Loucy (cell line): ENCODE data around the gene IQGAP3.

ENCODE experiments used
- CTCF ChIP-seq: fragments of 200-600 bp; sonication (generic); conservative IDR thresholded peaks from 2 replicates; pipeline ENCODE4 v1.5.1; 2014; ENCODE audit warnings: mild to moderate bottlenecking, antibody characterized with exemption, low read length
- EZH2phosphoT487 ChIP-seq: fragments of 200-600 bp; IDR thresholded peaks from 2 replicates; pipeline ENCODE4 v1.6.1; 2018; ENCODE audit warnings: antibody characterized with exemption, mild to moderate bottlenecking, moderate library complexity, borderline replicate concordance

GRCh38 chr1:156508955-156509234 lies 63.5 kb downstream of the IQGAP3 start:
- TF ChIP-seq CTCF, result no peak
- TF ChIP-seq EZH2phosphoT487, result no peak
